Ishikawa (cell line): ENCODE data around the gene TSN.

ENCODE experiments used
- CEBPB ChIP-seq: IDR thresholded peaks from 2 replicates; pipeline ENCODE4 v1.6.1; 2012
- CREB1 ChIP-seq: IDR thresholded peaks from 2 replicates; pipeline ENCODE4 v1.6.1; 2012; ENCODE audit warnings: low read depth
- EGR1 ChIP-seq: IDR thresholded peaks from 2 replicates; pipeline ENCODE4 v1.6.1; 2012
- EP300 ChIP-seq: IDR thresholded peaks from 2 replicates; pipeline ENCODE4 v1.6.1; 2012; ENCODE audit warnings: borderline replicate concordance
- FOXM1 ChIP-seq: IDR thresholded peaks from 2 replicates; pipeline ENCODE4 v1.6.1; 2012; ENCODE audit warnings: low read depth, borderline replicate concordance
- NFIC ChIP-seq: IDR thresholded peaks from 2 replicates; pipeline ENCODE4 v1.6.1; 2012
- RAD21 ChIP-seq: IDR thresholded peaks from 2 replicates; pipeline ENCODE4 v1.6.1; 2012; ENCODE audit warnings: low read depth
- TAF1 ChIP-seq: IDR thresholded peaks from 2 replicates; pipeline ENCODE4 v1.6.1; 2012; ENCODE audit warnings: low read depth, mild to moderate bottlenecking
- TCF12 ChIP-seq: IDR thresholded peaks from 2 replicates; pipeline ENCODE4 v1.6.1; 2012; ENCODE audit warnings: low read depth
- TEAD4 ChIP-seq: IDR thresholded peaks from 2 replicates; pipeline ENCODE4 v1.6.1; 2012
- YY1 ChIP-seq: IDR thresholded peaks from 2 replicates; pipeline ENCODE4 v1.6.1; 2012; ENCODE audit warnings: low read depth
- ZBTB7A ChIP-seq: IDR thresholded peaks from 2 replicates; pipeline ENCODE4 v1.6.1; 2012; ENCODE audit warnings: low read depth
- TF ChIP-seq, protein P1 (sequence below): IDR thresholded peaks from 2 replicates; pipeline ENCODE4 v1.6.1; 2012; ENCODE audit warnings: low read depth, mild to moderate bottlenecking
- TF ChIP-seq, protein P2 (sequence below): IDR thresholded peaks from 2 replicates; pipeline ENCODE4 v1.6.1; 2012
- TF ChIP-seq, protein P3 (sequence below): IDR thresholded peaks from 2 replicates; pipeline ENCODE4 v1.6.1; 2012

Gene TSN

DNA sequence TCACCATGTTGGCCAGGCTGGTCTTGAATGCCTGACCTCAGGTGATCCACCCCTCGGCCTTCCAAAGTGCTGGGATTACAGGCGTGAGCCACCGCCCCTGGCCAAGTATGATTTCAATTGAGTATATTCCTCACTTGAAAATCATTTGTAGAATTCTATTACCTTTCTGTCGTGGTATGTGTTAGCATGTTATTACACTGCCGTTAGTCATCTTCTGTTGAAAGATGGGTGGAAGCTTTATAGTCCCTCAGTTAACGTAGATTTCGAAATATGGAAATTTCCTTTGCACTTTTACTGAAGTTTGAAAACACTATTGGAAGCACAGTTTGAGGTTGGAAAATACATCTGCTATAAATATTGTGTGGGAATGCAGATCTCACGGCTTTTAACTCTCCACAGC lies 33.5 kb upstream of the TSN start:
- TF ChIP-seq, protein P1, sequence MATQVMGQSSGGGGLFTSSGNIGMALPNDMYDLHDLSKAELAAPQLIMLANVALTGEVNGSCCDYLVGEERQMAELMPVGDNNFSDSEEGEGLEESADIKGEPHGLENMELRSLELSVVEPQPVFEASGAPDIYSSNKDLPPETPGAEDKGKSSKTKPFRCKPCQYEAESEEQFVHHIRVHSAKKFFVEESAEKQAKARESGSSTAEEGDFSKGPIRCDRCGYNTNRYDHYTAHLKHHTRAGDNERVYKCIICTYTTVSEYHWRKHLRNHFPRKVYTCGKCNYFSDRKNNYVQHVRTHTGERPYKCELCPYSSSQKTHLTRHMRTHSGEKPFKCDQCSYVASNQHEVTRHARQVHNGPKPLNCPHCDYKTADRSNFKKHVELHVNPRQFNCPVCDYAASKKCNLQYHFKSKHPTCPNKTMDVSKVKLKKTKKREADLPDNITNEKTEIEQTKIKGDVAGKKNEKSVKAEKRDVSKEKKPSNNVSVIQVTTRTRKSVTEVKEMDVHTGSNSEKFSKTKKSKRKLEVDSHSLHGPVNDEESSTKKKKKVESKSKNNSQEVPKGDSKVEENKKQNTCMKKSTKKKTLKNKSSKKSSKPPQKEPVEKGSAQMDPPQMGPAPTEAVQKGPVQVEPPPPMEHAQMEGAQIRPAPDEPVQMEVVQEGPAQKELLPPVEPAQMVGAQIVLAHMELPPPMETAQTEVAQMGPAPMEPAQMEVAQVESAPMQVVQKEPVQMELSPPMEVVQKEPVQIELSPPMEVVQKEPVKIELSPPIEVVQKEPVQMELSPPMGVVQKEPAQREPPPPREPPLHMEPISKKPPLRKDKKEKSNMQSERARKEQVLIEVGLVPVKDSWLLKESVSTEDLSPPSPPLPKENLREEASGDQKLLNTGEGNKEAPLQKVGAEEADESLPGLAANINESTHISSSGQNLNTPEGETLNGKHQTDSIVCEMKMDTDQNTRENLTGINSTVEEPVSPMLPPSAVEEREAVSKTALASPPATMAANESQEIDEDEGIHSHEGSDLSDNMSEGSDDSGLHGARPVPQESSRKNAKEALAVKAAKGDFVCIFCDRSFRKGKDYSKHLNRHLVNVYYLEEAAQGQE: no peak
- TF ChIP-seq TAF1: no peak
- TF ChIP-seq EP300: no peak
- no peak for TF ChIP-seq CREB1
- no peak for TF ChIP-seq YY1
- no peak for TF ChIP-seq CEBPB
- TF ChIP-seq ZBTB7A: no peak
- TF ChIP-seq, protein P2, sequence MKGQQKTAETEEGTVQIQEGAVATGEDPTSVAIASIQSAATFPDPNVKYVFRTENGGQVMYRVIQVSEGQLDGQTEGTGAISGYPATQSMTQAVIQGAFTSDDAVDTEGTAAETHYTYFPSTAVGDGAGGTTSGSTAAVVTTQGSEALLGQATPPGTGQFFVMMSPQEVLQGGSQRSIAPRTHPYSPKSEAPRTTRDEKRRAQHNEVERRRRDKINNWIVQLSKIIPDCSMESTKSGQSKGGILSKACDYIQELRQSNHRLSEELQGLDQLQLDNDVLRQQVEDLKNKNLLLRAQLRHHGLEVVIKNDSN: no peak
- no peak for TF ChIP-seq EGR1
- no peak for TF ChIP-seq NFIC
- TF ChIP-seq RAD21: no peak
- no peak for TF ChIP-seq FOXM1
- no peak for TF ChIP-seq TCF12
- no peak for TF ChIP-seq TEAD4
- TF ChIP-seq, protein P3, sequence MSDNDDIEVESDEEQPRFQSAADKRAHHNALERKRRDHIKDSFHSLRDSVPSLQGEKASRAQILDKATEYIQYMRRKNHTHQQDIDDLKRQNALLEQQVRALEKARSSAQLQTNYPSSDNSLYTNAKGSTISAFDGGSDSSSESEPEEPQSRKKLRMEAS: no peak

DNA sequence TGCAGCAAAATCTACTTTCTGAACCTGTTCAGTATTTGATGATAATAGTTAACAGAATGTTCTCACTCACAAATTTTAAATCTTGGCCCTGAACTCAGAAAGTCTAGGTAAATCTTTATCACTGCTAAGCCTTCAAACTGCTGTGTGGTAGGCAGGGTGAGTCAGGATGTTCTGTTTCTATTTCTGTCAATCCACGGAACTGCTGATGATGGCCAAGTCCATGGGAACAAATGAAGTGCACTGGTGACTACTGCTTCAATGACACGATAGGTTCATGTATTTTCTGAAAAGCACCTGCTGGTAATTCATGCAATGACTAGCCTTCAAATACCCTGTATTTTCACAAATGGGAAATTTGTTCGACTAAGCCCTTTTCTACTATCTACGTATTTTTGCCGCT lies 33.0 kb upstream of the TSN start:
- no peak for TF ChIP-seq RAD21
- no peak for TF ChIP-seq CEBPB
- TF ChIP-seq TEAD4: no peak
- TF ChIP-seq CREB1: no peak
- TF ChIP-seq ZBTB7A: no peak
- no peak for TF ChIP-seq YY1
- TF ChIP-seq FOXM1: no peak
- TF ChIP-seq EP300: no peak

DNA sequence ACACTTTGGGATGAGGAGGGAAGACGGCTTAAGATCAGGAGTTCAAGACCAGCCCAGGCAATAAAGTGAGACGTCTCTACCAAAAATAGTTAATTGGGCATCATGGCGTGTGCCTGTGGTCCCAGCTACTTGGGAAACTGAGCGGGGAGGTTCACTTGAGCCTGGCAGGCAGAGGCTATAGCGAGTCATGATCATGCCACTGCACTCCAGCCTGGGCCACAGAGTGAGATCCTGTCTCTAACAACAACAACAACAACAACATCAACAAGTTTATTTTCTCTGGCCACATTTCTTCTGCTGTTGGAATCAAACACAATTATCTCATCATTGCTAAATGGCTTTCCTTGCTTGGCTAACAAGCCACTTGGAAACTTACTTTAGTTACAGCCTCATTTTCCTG lies 32.1 kb upstream of the TSN start:
- TF ChIP-seq, protein P3: no peak
- TF ChIP-seq TAF1 (no peak), CEBPB (no peak), EP300 (no peak), TCF12 (no peak), CREB1 (no peak), FOXM1 (no peak), ZBTB7A (no peak), TEAD4 (no peak), NFIC (no peak), RAD21 (no peak), YY1 (no peak), EGR1 (no peak)
- TF ChIP-seq, protein P1: no peak
- TF ChIP-seq, protein P2: no peak

DNA sequence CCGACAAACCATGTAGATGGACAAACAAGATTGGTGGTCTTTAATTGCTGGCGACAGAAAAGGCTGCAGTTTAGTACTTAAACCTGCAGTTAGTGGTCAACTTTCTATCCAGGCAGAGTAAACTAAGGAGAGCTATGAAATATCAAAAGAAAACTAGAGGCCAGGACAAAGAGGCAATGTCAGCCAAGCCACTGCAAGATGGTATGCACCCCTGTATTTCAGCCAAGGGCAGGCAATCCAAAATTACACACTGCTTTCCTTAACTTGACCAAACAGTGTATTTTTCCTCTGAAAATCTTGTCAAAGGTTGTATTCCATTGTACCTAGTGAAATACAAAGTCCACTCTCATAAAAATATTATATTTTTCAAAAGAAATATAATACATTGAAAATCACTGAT lies 28.1 kb upstream of the TSN start:
- no peak for TF ChIP-seq RAD21

DNA sequence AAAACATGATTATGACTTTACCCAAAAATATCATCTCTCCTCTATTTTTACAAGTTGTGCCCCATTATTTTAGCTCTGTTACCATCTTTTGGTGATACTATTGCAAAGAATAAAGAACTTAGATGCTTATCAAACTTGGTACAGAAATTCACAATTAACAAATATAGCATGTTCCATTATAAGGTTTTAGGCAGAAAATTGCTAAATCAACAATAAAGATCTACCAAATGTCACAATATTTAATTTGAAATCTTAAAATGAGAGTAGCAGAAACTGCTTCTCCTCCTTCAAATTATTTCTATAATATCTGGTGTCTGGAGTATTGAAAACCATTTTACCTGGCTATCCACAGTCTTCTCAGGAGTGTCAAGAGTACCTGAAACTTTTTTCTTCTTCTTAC lies 27.5 kb upstream of the TSN start:
- TF ChIP-seq ZBTB7A (no peak), EP300 (no peak), TAF1 (no peak)
- TF ChIP-seq, protein P1: no peak

DNA sequence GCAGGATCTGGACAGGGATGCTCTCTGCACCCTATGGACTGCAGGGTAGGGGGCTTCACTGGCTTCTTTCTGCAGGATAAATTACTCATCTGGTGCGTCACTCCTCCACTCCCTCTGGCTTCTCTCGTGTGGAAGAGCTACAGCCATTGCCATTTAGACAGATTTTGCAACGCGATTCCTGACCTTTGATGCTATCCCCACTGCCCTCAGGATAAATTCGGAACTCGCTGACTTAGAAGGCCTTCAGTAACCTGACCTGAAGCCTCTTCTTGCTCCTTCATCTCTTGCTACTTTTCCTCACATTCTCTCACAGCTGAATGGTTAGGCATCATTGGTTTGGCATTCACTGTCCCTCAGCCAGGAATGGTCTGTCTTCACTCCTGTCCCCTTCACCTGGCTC lies 24.1 kb upstream of the TSN start:
- TF ChIP-seq NFIC (no peak), TCF12 (no peak), FOXM1 (no peak), EGR1 (no peak), RAD21 (no peak), ZBTB7A (no peak), CREB1 (no peak), CEBPB (no peak), EP300 (no peak), TEAD4 (no peak), YY1 (no peak), TAF1 (no peak)
- TF ChIP-seq, protein P1: no peak
- TF ChIP-seq, protein P2: no peak
- TF ChIP-seq, protein P3: no peak
